ENCODE data around the gene TRIM50.
"Not testable (repeated sequence)": the region's sequence is repeated elsewhere in the genome, so short reads cannot be mapped to it uniquely, and the experiment has no call there.

The TRIM50 gene

DNA sequence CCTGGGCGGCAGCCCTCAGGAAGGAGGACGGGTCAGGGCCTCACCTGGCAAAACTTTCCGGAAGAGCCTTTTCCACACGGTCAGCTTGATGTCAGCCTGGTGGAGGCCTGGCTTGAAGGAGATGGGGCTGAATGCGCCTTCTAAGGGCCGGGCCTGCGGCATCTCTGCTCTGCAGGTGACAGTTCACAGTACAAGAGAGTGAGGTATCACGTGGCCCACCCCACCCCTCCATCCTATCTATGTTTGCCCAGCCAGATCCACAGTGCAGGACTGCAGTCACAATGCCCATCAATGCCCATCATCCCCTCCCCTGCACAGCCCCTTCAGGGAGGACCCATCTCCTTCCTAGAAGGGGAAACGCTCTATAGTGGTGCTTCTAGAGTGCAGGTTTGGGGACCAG lies 11.4 kb downstream of the TRIM50 start:
- POLR2A ChIA-PET = no interaction called here
- TF ChIP-seq CTCF (IDR thresholded peaks at IDR 0.05; ENCODE audit: insufficient read depth, low read length, missing control alignments) = no peak
- DNase-seq (ENCODE audit: low read depth, low spot score) = no peak
- H3K4me3 ChIP-seq (ENCODE audit: low read depth, low read length) = no peak overlapping the region
- CTCF ChIA-PET = interaction anchor here (1.2 kb wide), 1 partner anchor 15 kb away, joined by 3 read pairs; no protein-coding TSS in a partner anchor

DNA sequence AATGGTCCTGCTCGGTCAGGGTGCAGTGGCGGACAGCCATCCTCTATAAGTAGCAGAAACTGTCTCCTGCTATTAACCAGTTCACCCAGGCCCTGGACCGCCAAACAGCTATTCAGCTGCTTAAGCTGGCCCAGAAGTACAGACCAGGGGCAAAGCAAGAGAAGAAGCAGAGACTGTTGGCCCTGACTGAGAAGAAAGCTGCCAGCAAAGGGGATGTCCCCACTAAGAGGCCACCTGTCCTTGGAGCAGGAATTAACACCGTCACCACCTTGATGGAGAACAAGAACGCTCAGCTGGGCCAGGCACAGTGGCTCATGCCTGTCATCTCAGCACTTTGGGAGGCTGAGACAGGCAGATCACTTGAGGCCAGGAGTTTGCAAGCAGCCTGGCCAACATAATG lies 13.6 kb downstream of the TRIM50 start:
- no peak for DNase-seq (ENCODE audit: low read depth, low spot score)
- CTCF ChIA-PET = interaction anchor here (0.8 to 1.9 kb wide), 4 partner anchors 10 to 138 kb away, joined by 4 to 5 read pairs (median 4); no protein-coding TSS in a partner anchor
- POLR2A ChIA-PET = no interaction called here
- no peak overlapping the region for H3K4me3 ChIP-seq (ENCODE audit: low read depth, low read length)
- TF ChIP-seq CTCF (IDR thresholded peaks at IDR 0.05; ENCODE audit: insufficient read depth, low read length, missing control alignments) = no peak

GRCh38 chr7:73313521-73313906 lies 14.4 kb downstream of the TRIM50 start:
- DNase-seq (ENCODE audit: low read depth, low spot score) = no peak
- POLR2A ChIA-PET = no interaction called here
- CTCF ChIA-PET = interaction anchor here (1.6 to 1.9 kb wide), 3 partner anchors 10 to 139 kb away, joined by 4 to 5 read pairs (median 4); no protein-coding TSS in a partner anchor
- no peak overlapping the region for H3K4me3 ChIP-seq (ENCODE audit: low read depth, low read length)
- no peak for TF ChIP-seq CTCF (IDR thresholded peaks at IDR 0.05; ENCODE audit: insufficient read depth, low read length, missing control alignments)

DNA sequence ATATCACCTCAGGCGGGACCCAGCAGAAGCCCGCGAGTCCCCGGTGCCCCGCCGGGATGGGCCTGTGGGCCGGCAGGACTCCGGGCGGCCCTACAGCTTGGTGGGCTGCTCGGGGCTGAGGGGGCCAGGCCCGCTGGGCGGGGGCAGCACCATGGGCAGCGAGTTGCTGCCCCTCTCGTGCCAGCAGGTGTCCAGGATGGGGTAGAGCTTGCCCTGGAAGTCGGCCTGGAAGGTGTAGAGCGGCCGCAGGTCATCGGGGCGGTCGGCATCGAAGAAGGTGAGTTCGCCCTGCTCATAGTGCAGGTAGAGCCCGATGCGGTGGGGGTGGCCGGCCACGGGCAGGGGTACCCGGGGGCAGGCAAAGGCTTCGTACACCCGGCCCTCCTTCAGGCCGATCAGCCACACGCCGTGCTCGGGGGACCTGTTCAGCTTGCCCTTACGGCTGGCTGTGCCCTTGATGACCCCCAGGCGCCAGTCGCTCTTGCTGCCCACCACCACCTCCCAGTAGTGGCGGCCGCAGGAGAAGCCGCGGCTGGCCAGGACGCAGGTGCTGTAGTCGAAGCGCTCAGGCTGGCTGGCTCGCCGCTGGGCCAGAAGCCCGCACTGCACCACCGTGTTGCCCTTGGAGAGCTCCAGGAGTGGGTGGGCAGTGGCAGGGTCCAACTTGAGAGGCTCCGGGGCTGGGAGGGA lies 14.9 kb downstream of the TRIM50 start:
- CTCF ChIA-PET = interaction anchor here (1.6 to 1.9 kb wide), 2 partner anchors 11 to 139 kb away, joined by 4 to 5 read pairs; no protein-coding TSS in a partner anchor
- DNase-seq (ENCODE audit: low read depth, low spot score) = no peak
- POLR2A ChIA-PET = no interaction called here

GRCh38 chr7:73311421-73311820 lies 16.5 kb downstream of the TRIM50 start:
- POLR2A ChIA-PET; DNase-seq (ENCODE audit: low read depth, low spot score); CTCF ChIA-PET; H3K4me3 ChIP-seq (ENCODE audit: low read depth, low read length): not testable (repeated sequence)

More for the DNA sequence above, 14.9 kb downstream of the TRIM50 start:
- TF ChIP-seq CTCF (IDR thresholded peaks at IDR 0.05; ENCODE audit: insufficient read depth, low read length, missing control alignments) = no peak
- no peak overlapping the region for H3K4me3 ChIP-seq (ENCODE audit: low read depth, low read length)

- CTCF ChIA-PET = no interaction called here
- POLR2A ChIA-PET = interaction anchor here (0.5 kb wide), 1 partner anchor 153 kb away, joined by 4 read pairs; no protein-coding TSS in a partner anchor
- DNase-seq (ENCODE audit: low read depth, low spot score) = no peak
- no peak for TF ChIP-seq CTCF (IDR thresholded peaks at IDR 0.05; ENCODE audit: insufficient read depth, low read length, missing control alignments)
- peak within 1 kb of the TSS; percentile 69 for H3K4me3 ChIP-seq (ENCODE audit: low read depth, low read length)
These were observed 19.1 kb downstream of the TRIM50 start, which contains the start of gene NSUN5 for GRCh38 chr7:73308665-73309214. NSUN5 (minus strand) TSS chr7:73308826; CDS start chr7:73308790, 36 bp downstream.
